GM10847 (cell line): ENCODE results near the gene ADD3.

Experiments used
- POLR2A ChIP-seq: IDR thresholded peaks from 2 replicates; pipeline ENCODE4 v1.6.1; 2011; ENCODE audit not compliant: insufficient read length; ENCODE audit errors: extremely low read depth

Gene ADD3

DNA sequence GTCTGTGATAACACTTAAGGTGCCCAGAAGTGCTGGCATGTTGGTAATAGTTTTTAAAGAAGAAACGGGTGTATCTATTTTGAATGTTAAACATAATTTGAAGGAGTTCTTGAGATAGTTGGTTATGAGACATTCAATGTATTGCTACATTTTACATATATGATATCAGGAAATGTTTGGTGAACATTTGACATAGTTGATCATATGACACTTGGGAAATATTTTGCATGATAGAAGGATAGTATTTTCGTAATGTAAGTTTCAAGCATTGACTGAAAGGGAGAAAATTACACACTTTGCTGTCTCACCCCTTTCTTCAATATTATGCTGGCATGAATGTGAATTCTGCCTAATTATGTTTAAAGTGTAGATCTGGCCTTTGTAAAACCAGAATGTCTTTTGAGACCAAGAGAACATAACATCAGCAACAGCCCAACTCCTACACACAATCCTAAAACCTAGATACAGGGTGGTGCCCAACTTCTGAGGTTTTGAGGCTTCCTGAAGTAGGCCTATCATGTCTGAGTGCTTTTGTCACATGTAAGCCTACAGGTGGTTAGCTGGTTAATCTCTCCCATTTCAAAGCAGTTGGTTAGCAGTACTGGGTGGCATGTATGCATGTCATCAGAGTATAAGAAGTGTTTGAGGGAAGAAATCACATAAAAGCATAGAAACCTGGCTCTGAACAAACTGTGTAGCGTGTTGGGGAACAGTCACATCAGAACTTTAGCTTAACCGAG is 2.1 kb downstream of the ADD3 start:
- TF ChIP-seq POLR2A: no peak

DNA sequence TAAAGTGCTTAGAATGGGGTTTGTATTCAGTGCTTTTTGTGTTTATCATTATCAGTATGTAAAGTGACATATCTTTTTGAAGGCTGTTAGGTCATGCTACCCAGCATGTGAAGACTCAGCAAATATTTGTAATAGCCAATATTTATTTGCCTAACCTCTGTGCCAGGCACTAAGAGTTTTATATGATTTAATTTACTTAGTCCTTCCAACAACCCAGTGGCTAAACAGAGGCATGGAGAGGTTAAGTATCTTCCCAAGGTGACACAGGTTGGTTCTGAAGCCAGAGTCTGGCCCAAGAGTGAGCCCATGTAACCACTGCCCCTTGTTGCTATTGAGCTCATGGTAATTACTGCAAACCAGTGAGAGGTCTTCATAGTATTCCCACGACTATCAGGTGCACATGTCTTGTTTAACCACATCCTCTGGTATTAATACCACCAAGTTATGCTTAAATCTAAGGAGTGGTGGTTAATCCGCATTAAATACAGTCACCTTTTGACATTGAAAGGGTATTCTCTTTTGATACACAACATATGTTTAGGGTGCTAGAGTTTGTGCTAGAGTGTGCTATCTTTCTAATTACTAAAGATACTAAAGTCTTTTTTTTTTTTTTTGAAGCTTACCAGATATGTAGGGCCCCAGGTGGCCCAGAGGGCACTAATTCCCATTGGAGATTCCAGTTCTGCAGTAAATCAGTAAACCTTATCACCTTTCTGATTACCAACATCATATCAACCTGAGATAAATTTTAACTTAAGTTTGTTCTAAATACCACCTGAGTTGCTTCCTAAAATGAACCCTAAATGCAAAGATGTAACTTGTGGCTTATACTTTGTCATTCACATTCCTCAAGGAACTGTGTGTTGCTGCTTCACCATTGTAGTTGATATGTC is 2.9 kb downstream of the ADD3 start:
- no peak for TF ChIP-seq POLR2A

DNA sequence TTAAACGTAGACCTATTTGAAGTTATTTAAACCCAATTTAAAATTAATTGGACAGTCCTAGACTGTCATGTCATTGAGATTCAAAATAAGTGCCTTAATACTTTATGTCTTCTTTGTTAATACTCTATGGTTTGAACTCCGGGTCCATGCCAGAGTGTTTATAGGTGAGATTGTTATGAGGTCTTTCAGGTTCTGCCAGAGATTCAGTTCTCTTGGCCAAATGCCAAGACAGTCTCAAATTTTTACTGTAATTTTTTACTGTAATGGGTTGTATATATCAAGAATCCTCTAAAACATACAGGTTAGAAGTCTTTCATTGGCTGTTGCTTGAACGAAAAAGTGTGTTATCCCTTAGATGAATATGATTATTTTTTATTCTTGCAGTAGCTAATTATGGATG is 3.9 kb downstream of the ADD3 start:
- TF ChIP-seq POLR2A: no peak

DNA sequence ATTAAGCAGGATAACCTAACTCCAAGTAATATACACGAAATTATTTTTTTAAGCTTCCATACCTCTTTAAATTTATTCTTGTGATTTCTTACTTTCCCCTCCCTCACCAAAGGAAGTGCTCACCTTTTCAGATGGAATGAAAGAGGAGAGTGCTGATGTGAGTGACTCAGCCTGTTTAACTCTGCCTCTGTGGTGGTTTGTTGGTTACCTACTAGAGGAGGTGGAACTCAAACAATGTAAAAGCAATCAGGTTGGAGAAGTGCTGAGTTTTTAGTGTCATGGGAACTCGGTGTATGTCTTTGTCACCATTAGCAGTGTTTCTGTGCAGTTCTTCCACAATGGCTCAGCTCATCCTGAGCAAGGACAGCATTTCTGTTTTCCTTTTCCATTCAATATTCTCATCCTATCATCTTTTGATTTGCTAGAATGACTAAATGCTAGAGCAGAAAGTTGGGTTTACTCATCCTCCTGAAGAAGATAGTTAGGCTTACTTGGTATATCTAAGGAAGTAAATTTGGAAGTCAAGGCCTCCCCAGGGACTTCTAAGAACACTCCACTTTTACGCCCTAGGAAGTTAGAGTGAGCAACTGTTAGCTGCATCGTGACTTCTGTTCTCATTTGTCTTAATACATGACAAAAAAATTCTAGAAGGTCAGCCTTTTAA is 6.0 kb downstream of the ADD3 start:
- no peak for TF ChIP-seq POLR2A

DNA sequence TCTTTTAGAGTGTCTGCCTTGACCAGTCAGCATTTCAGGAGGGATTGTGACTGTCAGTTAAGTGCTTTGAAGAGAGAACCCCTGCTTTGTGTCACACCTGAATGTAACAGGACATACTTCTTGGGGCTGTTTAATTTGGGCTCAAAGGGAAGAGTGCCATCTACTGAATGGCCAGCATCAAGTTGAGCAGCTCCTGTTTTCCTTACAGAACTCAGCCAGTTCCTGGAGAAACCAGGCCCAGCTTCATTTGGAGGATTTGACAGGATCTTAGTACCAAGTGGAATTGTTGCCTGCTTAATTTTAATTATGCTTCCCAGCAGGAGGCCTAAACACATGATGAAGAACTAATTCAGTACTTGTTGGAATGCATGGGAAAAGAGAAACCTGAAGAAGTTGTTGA is 8.3 kb downstream of the ADD3 start:
- no peak for TF ChIP-seq POLR2A

DNA sequence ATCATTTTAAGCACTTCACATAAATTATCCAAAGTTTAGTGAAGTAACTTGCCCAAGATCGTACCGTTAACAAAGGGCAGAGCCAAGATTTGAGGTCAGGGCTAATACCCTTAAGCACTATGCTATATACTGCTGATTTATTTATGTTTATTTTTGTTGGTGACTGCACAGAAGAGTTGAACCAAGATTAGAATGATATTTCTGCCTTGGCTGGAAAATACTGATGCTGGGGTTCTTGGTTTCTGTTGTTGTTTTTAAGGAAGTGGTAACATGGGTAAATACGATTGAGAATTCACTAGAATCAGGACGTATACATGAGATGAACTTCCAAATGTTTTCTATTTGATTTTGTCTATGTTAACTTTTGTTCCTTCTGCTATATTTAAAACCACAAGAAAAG is 9.3 kb downstream of the ADD3 start:
- no peak for TF ChIP-seq POLR2A

DNA sequence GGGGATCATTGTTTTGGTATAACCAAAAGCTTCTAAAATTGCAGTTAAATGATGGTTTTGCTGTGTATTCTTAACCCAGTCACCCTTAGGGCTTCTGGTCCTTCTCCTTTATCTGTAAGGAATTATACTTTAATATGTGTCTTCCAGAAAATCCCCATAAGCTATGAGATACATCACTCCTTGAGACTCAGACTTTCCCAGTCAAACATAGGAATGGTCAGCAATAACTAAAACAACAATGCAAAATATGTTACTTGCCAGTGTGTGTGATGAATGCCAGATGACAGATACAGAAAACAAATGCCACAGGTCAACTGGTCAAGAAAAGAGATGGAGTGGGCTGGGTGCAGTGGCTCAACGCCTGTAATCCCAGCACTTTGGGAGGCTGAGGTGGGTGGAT is 10.1 kb downstream of the ADD3 start:
- no peak for TF ChIP-seq POLR2A

DNA sequence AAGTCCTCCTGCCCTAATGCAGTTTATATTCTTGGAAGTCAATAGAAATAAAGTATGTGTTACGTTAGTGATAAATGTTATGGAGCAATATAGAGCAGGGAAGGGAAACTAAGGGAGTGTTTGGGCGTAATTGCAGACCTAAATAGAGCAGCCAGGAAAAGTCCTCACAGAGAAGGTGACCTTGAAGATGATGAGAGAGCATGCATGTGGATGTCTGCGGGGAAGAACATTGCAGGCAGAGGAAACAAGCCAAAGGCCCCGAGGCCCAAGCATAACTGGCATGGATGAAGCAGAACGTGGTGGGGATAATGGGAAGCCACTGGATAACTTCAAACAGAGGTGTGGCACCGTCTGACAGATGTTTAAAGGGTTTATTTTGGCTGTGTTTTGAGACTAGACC is 12.5 kb downstream of the ADD3 start:
- TF ChIP-seq POLR2A: no peak

DNA sequence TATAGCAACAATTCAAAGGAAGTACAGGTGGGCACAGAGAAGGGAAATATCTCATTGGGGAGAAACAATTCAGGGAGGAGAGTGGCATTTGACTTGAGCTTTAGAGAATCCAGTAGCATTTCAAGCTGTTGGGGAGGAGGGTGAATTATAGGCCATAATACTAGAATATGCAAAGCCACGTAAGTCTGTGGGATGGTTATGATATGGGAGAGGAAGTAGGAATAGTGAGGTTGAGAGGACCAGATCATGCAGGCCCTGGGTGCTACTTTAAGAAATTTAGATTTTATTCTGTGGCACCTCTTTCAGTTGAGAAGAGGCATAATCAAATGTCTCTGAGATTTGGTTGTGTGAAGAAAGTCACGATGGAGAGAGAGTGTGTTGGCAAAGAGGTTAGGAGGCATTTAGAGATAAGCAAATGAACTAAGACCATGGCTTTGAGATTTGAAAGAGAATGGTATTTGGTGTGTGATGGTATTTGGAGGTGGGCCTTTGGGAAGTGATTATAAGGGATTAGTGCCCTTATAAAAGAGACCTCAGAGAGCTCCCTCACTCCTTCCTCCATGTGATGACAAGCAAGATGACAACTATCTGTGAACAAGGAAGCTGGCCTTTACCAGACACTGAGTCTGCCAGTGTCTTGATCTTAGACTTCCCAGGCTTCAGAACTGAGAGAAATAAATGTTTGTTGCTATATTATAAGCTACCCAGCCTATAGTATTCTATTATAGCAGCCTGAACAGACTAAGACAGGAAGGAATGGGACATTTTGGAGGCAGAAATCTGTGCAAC is 15.1 kb downstream of the ADD3 start:
- no peak for TF ChIP-seq POLR2A

DNA sequence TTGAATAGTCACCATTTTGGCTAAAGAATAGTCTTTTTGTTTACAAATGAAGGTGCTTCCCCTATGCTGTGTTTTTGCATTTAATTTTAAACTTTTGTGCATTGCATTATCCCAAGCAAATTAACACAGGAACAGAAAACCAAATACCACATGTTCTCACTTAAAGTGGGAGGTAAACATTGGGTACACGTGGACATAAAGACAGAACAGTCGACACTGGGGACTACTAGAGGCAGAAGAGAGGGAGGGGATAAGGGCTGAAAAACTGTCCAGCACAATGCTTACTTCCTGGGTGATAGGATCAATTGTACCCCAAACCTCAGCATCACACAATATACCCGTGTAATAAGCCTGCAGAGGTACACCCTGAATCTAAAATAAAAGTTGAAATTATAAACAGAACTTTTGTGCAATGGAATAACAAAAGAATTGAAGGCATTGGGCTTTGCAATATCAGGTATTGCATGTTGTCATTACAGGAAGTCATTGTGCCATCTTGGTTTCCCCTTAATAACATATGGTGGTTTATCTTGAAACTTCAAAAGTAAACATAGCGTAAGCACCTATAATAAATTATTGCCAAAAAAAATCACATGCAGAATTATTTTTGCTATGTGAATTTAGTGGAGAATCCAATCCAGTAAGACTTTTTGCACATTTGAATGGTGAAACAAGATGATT is 16.1 kb downstream of the ADD3 start:
- TF ChIP-seq POLR2A: no peak

DNA sequence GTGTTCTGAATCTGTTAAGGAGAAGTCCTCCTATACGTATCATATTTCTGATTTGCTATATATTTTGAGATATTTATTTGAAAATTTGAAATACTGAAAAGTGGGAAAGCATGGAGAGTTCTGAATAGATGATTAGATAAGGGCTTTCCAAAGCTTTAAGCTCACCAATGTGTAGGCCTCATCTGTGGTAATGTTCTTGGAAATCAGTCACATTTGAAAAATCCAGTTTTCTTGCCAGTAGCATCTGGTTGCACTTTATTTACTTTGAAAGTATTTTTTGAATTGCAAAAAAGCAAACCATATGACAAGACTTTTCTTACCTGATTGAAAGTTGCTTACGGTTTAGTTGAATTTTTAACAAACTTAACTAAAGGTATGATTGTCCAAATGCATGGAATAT is 21.7 kb downstream of the ADD3 start:
- no peak for TF ChIP-seq POLR2A

DNA sequence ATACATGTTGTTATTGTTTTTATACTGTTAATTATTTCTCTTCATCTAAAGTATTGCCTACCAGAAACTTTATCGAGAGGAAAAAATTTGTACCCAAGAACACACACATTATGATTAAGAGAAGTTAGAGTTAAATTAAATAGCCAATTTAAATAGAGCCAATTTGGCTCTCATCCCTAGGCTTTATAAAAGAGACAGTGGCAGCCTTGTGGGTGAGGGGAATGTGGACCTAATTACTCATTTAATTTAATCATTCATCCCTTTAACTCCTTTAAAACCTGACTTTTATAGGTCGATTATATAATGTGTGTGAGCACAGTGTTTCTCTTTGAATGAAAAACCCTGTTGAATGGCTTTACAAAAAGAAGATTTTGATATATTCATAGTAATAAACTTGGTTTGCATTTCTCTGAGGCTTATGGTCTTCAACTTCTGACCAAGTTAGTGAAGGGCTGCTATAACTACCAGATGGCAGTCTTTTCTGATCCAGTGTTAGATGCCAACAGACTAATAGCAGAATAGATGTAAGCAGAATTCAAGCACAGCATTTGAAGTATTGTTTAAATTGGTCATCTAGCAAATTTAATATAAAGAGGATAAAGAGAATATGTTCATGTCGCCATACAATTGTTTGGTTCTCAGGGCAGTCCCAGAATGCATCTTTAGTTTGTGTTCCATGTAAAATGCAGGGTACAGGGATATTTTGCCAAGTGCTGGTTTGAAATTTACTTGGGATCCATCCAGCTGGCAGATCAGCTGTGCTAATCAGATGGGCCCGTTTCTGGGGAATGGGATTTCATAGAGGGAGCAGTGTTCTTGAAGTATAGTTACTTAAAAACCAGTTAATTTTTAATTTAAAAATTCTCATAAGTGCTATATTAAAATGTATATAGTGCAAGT is 25.3 kb downstream of the ADD3 start:
- no peak for TF ChIP-seq POLR2A

DNA sequence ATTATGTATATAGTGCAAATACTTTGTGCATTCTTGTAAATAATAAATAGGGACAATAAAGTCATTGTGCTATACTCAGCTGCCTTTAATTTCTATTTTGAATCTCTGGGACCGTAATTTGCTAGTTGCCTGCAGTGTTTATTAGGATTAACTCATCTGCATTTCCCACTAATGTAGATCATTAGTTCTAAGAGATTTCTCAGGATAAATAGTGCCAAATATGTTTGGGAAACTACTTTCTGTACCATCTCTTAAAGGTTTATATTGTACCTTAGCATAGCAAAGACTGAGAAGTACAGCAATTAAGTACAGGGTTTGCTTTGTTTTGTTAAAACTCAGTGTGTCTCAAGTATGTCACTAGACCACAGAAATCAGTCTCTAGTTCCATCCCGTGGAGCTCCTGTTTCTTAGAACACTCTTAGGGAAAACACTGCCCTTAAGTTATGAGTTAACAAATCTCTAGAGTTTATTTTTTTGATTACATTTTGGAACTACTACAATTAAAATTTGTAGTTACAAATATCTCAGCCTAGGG is 26.0 kb downstream of the ADD3 start:
- TF ChIP-seq POLR2A: no peak
